NB4 (cell line): ENCODE results near the gene ZNF408.

Source experiments
- POLR2A ChIP-seq: IDR thresholded peaks from 2 replicates; pipeline ENCODE4 v1.6.1; 2011; ENCODE audit warnings: mild to moderate bottlenecking; ENCODE audit not compliant: insufficient read length; ENCODE audit errors: extremely low read depth
- TF ChIP-seq, protein P1 (sequence below): IDR thresholded peaks from one replicate; pipeline ENCODE4 v1.5.1; 2012; ENCODE audit warnings: low read depth, low read length
- TF ChIP-seq, protein P2 (sequence below): IDR thresholded peaks from 2 replicates; pipeline ENCODE4 v1.6.1; 2011; ENCODE audit warnings: low read depth, low read length

DNA sequence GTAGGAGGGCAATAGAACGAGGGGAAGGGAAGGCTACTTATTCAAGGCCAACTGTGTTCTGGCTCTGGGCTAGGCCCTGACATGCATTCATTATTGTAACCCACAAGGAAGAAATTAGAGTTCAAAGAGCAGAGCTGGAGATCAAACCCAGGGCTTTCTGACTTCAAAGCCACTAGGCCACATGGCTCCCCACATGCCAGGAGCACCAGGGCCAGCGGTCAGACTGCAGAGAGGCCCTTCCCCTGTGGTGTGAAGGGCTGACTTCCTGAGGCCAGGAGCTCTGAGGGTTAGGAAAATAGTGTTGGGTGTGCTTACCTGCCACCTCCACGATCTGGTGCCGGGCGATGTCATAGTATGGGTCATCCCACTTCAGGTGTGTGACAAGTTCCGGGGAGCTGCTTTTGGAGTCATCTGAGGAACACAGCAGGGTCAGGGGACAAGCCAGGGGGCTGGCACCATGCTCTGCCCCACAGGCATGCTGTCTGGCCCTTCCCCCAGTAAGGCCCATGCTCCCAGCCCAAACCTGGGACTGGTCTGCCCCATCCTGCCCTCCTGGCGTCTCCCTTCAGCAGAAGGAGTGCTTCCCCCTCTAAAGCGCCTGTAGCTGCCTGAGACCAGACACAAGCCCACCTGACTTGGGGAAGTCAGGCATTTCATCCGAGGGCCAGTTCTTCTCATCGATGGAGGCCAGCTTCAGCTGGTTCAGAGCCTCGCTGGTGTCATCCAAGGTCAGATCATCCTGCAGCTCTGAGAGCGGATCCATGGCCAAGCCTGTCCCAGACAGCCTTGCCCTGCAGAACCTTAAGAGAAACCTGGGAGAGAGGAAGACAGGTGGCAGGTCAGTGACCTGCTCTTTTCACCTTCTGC lies 5.3 kb upstream of the ZNF408 start:
- no peak for TF ChIP-seq POLR2A
- TF ChIP-seq, protein P1, sequence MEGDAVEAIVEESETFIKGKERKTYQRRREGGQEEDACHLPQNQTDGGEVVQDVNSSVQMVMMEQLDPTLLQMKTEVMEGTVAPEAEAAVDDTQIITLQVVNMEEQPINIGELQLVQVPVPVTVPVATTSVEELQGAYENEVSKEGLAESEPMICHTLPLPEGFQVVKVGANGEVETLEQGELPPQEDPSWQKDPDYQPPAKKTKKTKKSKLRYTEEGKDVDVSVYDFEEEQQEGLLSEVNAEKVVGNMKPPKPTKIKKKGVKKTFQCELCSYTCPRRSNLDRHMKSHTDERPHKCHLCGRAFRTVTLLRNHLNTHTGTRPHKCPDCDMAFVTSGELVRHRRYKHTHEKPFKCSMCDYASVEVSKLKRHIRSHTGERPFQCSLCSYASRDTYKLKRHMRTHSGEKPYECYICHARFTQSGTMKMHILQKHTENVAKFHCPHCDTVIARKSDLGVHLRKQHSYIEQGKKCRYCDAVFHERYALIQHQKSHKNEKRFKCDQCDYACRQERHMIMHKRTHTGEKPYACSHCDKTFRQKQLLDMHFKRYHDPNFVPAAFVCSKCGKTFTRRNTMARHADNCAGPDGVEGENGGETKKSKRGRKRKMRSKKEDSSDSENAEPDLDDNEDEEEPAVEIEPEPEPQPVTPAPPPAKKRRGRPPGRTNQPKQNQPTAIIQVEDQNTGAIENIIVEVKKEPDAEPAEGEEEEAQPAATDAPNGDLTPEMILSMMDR = no peak
- TF ChIP-seq, protein P2, sequence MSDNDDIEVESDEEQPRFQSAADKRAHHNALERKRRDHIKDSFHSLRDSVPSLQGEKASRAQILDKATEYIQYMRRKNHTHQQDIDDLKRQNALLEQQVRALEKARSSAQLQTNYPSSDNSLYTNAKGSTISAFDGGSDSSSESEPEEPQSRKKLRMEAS = no peak
